H1 (cell line): ENCODE results near the gene CRYAB. TPM values are rescaled to one million over a fixed set of nuclear protein-coding genes. Genes with fewer than 3 reads are reported as not detected.

Source experiments
- CTCF ChIA-PET: fragments of 300-600 bp; sonication (Branson Sonifier 250); formaldehyde crosslinking; loops from one replicate; lab custom pipeline; 2021; ENCODE audit not compliant: partially characterized antibody; lab: Charles Lee
- POLR2A ChIA-PET: fragments of 300-600 bp; sonication (Branson Sonifier 250); formaldehyde crosslinking; loops from one replicate; lab custom pipeline; 2021; ENCODE audit warnings: inconsistent platforms; ENCODE audit not compliant: partially characterized antibody; lab: Charles Lee
- DNase-seq, 2 experiments: peaks; one replicate each; pipeline versions ENCODE4 v3.0.0 to v3.0.0-alpha.2; 2010 to 2022; ENCODE audit warnings: low spot score in 2 of 2, low read depth in 1 of 2, mixed read lengths in 1 of 2
- FAIRE-seq: peaks from 2 replicates; lab custom pipeline; 2011; peaks lifted over from hg19 to GRCh38; lab: Jason Lieb, UNC
- H2AFZ ChIP-seq: 2 replicates; pipeline ENCODE4 v1.8.1; 2012; ENCODE audit warnings: low read length, inconsistent platforms
- H2AK5ac ChIP-seq: 2 replicates; pipeline ENCODE4 v1.6.1; 2013; ENCODE audit warnings: low read depth, low read length
- H2BK120ac ChIP-seq: replicated peaks from 2 replicates; pipeline ENCODE3; 2013; ENCODE audit warnings: low read depth, low read length, inconsistent platforms
- H2BK12ac ChIP-seq: 2 replicates; pipeline ENCODE4 v1.6.1; 2013; ENCODE audit warnings: low read depth, low read length
- H2BK15ac ChIP-seq: 2 replicates; pipeline ENCODE4 v1.6.1; 2013; ENCODE audit warnings: low read length
- H2BK20ac ChIP-seq: 2 replicates; pipeline ENCODE4 v1.6.1; 2013; ENCODE audit warnings: low read length
- H2BK5ac ChIP-seq: 2 replicates; pipeline ENCODE4 v1.6.1; 2013; ENCODE audit warnings: low read depth, low read length
- H3K14ac ChIP-seq: 2 replicates; pipeline ENCODE4 v1.6.1; 2013; ENCODE audit warnings: inconsistent platforms; ENCODE audit not compliant: insufficient read length
- H3K18ac ChIP-seq: 2 replicates; pipeline ENCODE4 v1.6.1; 2013; ENCODE audit warnings: low read length; ENCODE audit errors: extremely low read depth
- H3K23ac ChIP-seq: 2 replicates; pipeline ENCODE4 v1.6.1; 2013; ENCODE audit warnings: inconsistent platforms; ENCODE audit not compliant: insufficient read length
- H3K23me2 ChIP-seq: 2 replicates; pipeline ENCODE4 v1.6.1; 2013; ENCODE audit warnings: low read depth, low read length
- H3K27ac ChIP-seq: 2 replicates; pipeline ENCODE4 v1.6.1; 2011; ENCODE audit warnings: low read depth, low read length, inconsistent platforms
- H3K27me3 ChIP-seq, 4 experiments: replicated peaks in 1 of 4; 1 replicate in 1 of 4; 2 replicates in 3 of 4; pipeline versions ENCODE4 v1.6.1 to v1.8.1; 2011 to 2013; ENCODE audit warnings: low read length in 3 of 4, mild to moderate bottlenecking in 3 of 4, inconsistent platforms in 2 of 4, mixed read lengths in 2 of 4, moderate library complexity in 1 of 4; ENCODE audit not compliant: control insufficient read depth in 3 of 4, insufficient read depth in 3 of 4; ENCODE audit errors: extremely low read depth in 1 of 4
- H3K36me3 ChIP-seq, 4 experiments: 2 replicates each; pipeline versions ENCODE4 v1.6.1 to v1.8.1; 2011 to 2013; ENCODE audit warnings: mild to moderate bottlenecking in 4 of 4, low read length in 3 of 4, moderate library complexity in 2 of 4, control low read depth in 1 of 4, inconsistent platforms in 1 of 4; ENCODE audit not compliant: insufficient read depth in 4 of 4, control insufficient read depth in 2 of 4
- H3K4ac ChIP-seq: replicated peaks from 2 replicates; pipeline ENCODE3; 2013; ENCODE audit warnings: low read length, low read depth, mixed read lengths, inconsistent platforms; ENCODE audit not compliant: insufficient read length
- H3K4me1 ChIP-seq, 4 experiments: replicated peaks in 1 of 4; 1 replicate in 1 of 4; 2 replicates in 3 of 4; pipeline versions ENCODE4 v1.6.1 to v1.8.1; 2011 to 2013; ENCODE audit warnings: low read length in 3 of 4, inconsistent platforms in 2 of 4, mixed read lengths in 1 of 4; ENCODE audit not compliant: insufficient read depth in 4 of 4, control insufficient read depth in 3 of 4
- H3K4me2 ChIP-seq, 2 experiments: 2 replicates each; pipeline versions ENCODE4 v1.6.1 to v1.8.1; 2011 to 2013; ENCODE audit warnings: low read depth in 2 of 2, low read length in 2 of 2, control low read depth in 1 of 2, inconsistent platforms in 1 of 2, mild to moderate bottlenecking in 1 of 2; ENCODE audit not compliant: insufficient read depth in 1 of 2
- H3K4me3 ChIP-seq, 4 experiments: fragments of 200-600, 300-600 bp in 1 of 4; sonication (generic), shearing (Covaris generic), sonication (Bioruptor Twin) in 1 of 4; 2 replicates each; pipeline versions ENCODE4 v1.5.1 to v1.8.1; 2011 to 2016; ENCODE audit warnings: low read length in 4 of 4, low read depth in 3 of 4, control low read depth in 2 of 4, inconsistent platforms in 2 of 4, mild to moderate bottlenecking in 2 of 4, mixed read lengths in 1 of 4, moderate library complexity in 1 of 4; ENCODE audit not compliant: insufficient read depth in 2 of 4; ENCODE audit errors: extremely low read depth in 1 of 4
- H3K56ac ChIP-seq: replicated peaks from 2 replicates; pipeline ENCODE3; 2013; ENCODE audit warnings: low read depth, mild to moderate bottlenecking, mixed read lengths, low read length, inconsistent platforms; ENCODE audit not compliant: insufficient read length
- H3K79me1 ChIP-seq: 2 replicates; pipeline ENCODE4 v1.6.1; 2013; ENCODE audit warnings: low read depth, low read length, control low read depth
- H3K79me2 ChIP-seq, 2 experiments: 2 replicates each; pipeline versions ENCODE4 v1.6.1 to v1.8.1; 2012 to 2013; ENCODE audit warnings: low read length in 2 of 2, mild to moderate bottlenecking in 2 of 2, inconsistent platforms in 1 of 2; ENCODE audit not compliant: insufficient read depth in 2 of 2, control insufficient read depth in 1 of 2
- H3K9ac ChIP-seq, 4 experiments: replicated peaks in 1 of 4; 1 replicate in 1 of 4; 2 replicates in 3 of 4; pipeline versions ENCODE4 v1.6.1 to v1.8.1; 2011 to 2013; ENCODE audit warnings: low read depth in 3 of 4, low read length in 3 of 4, control low read depth in 2 of 4, mild to moderate bottlenecking in 2 of 4, moderate library complexity in 2 of 4, inconsistent platforms in 1 of 4; ENCODE audit errors: extremely low read depth in 1 of 4
- H3K9me3 ChIP-seq, 2 experiments: 2 replicates each; pipeline versions ENCODE4 v1.6.1 to v1.8.1; 2012 to 2013; ENCODE audit warnings: mild to moderate bottlenecking in 2 of 2, moderate library complexity in 2 of 2, control low read depth in 1 of 2, inconsistent platforms in 1 of 2, low read depth in 1 of 2, low read length in 1 of 2, mixed read lengths in 1 of 2; ENCODE audit not compliant: insufficient read depth in 2 of 2
- H4K20me1 ChIP-seq, 2 experiments: replicated peaks in 1 of 2; 2 replicates each; pipeline versions ENCODE3 to v1.8.1; 2011 to 2013; ENCODE audit warnings: inconsistent platforms in 2 of 2, low read length in 2 of 2, mild to moderate bottlenecking in 1 of 2; ENCODE audit not compliant: insufficient read depth in 2 of 2, control insufficient read depth in 1 of 2
- H4K5ac ChIP-seq: 2 replicates; pipeline ENCODE4 v1.6.1; 2013; ENCODE audit warnings: low read length, low read depth, mixed read lengths, inconsistent platforms; ENCODE audit not compliant: insufficient read length
- H4K8ac ChIP-seq: 2 replicates; pipeline ENCODE4 v1.8.0; 2013; ENCODE audit warnings: mild to moderate bottlenecking, moderate library complexity, low read length, inconsistent platforms; ENCODE audit not compliant: insufficient read depth; ENCODE audit errors: extremely low read depth
- H4K91ac ChIP-seq: replicated peaks from 2 replicates; pipeline ENCODE3; 2013; ENCODE audit warnings: low read length, mixed read lengths, inconsistent platforms; ENCODE audit not compliant: insufficient read length
- CREB1 ChIP-seq: IDR thresholded peaks from 2 replicates; pipeline ENCODE4 v1.6.1; 2012; ENCODE audit warnings: inconsistent platforms
- JUND ChIP-seq: IDR thresholded peaks from 2 replicates; pipeline ENCODE4 v1.6.1; 2011; ENCODE audit warnings: mild to moderate bottlenecking, improper control_type of control experiment, low read length
- TAF1 ChIP-seq: IDR thresholded peaks from 2 replicates; pipeline ENCODE4 v1.6.1; 2011; ENCODE audit warnings: mild to moderate bottlenecking, low read depth, low read length
- TAF7 ChIP-seq: optimal IDR thresholded peaks from 2 replicates; pipeline ENCODE3; 2011; ENCODE audit warnings: low read depth, mild to moderate bottlenecking, inconsistent platforms, low read length, moderate library complexity, borderline replicate concordance
- WGBS, 2 experiments: shearing (Covaris generic) in 1 of 2; methylation state at CpG; one replicate each; pipeline versions ENCODE4 v1.1.6 to v1.1.7; 2013 to 2015; ENCODE audit warnings: low lambda C conversion rate in 2 of 2, mixed read lengths in 2 of 2, inconsistent platforms in 1 of 2, low coverage in 1 of 2, missing lambda C conversion rate in 1 of 2; ENCODE audit not compliant: insufficient replicate concordance in 2 of 2, insufficient coverage in 1 of 2, insufficient read length in 1 of 2; ENCODE audit errors: extremely low coverage in 1 of 2, missing lambda C conversion rate in 1 of 2; 5-methylcytosine and 5-hydroxymethylcytosine counted together
- polyA plus RNA-seq, 7 experiments: library from polyadenylated mRNA; depleted of rRNA in 3 of 7; stranded (reverse) in 5 of 7; unstranded in 2 of 7; fragments of >200 nt in 5 of 7; fragments of 200-250 nt in 2 of 7; gene quantifications; 1 replicate in 5 of 7; 2 replicates in 1 of 7; 4 replicates in 1 of 7; pipeline versions ENCODE4 v1.2.1 to v1.2.3, GENCODE V29; 2011 to 2013; ENCODE audit warnings: missing spikeins in 2 of 7, mixed read lengths in 2 of 7
- total RNA-seq: library from RNA; stranded (reverse); fragmentation: NEBNext Ultra II Directional; extraction: Animal tissue kit (Norgen Biotek cat#: 25700); gene quantifications from 2 replicates; pipeline ENCODE4 v1.2.1, GENCODE V29; 2021

CRYAB gene
- total and polyA plus RNA-seq, 2 of the 8 experiments (the other 6 are each of a cell fraction or from before 2014, with no cell fraction given), result 1.9 to 2.0 TPM

DNA sequence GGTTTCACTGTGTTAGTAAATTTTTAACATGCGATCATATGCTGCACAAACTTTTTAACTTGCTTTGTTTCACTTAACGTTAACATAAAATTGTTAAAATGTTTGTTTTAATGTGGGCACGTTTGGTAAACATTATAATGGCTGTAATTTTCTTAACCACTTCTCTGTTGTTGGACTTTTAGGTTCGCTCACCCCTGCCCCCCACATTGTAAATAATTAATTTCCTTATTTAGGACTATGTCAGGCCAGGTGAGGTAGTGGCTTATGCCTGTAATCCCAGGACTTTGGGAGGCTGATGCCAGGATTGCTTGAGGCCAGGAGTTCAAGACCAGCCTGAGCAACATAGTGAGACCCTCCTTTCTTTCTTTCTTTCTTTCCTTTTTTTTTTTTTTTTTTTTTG is 18.9 kb upstream of the CRYAB start:
- no peak for TF ChIP-seq TAF7
- TF ChIP-seq TAF1, result no peak
- TF ChIP-seq JUND, result no peak
- no peak for TF ChIP-seq CREB1
- TF ChIP-seq, all 59 proteins: peak for 0
- Histone ChIP-seq H4K5ac (no peak overlapping the region), H3K9ac (no peak overlapping the region), H3K27ac (no peak overlapping the region), H3K4me3 (no peak overlapping the region), H3K23ac (no peak overlapping the region), H4K91ac (no peak overlapping the region), H4K8ac (no peak overlapping the region), H3K18ac (no peak overlapping the region), H2AK5ac (no peak overlapping the region), H3K23me2 (peaks cover 3% of the 10 kb centered on the region; the same call in 1 of the 2 replicates), H2BK12ac (no peak overlapping the region), H2BK120ac (no peak overlapping the region), H4K20me1 (no peaks in the 10 kb centered on the region), H2AFZ (no peak overlapping the region), H2BK5ac (no peak overlapping the region), H3K56ac (no peak overlapping the region), H3K4me1 (peaks cover 0 to 10% (median 3%) of the 10 kb centered on the region in 4 experiments; a peak in 6 of 7 replicates), H3K36me3 (no peaks in the 10 kb centered on the region), H3K4me2 (no peak overlapping the region), H2BK20ac (no peak overlapping the region), H3K27me3 (no peaks in the 10 kb centered on the region), H3K4ac (no peak overlapping the region), H2BK15ac (no peak overlapping the region), H3K9me3 (no peaks in the 10 kb centered on the region), H3K79me1 (no peaks in the 10 kb centered on the region), H3K79me2 (no peaks in the 10 kb centered on the region), H3K14ac (no peak overlapping the region)
- no peak for DNase-seq
- ChIA-PET CTCF (interaction anchor here (1.1 to 25.5 kb wide), 6 partner anchors 12 to 73 kb away, joined by 4 to 565 read pairs (median 7); no protein-coding TSS in a partner anchor), POLR2A (no interaction called here)
- no peak for FAIRE-seq
- 81% methylated on average over 4 of the region's 4 CpGs; no CpG with 5 or more reads in 1 of the 2 experiments for WGBS, 2 experiments
